Activated T-helper 9 cell treated with anti-CD3 and anti-CD28 coated beads, Interleukin-2, amount 50 U/mL, for 16 hours (primary cell): ENCODE results near the gene MTRF1L.

Experiments
- DNase-seq: peaks from one replicate; pipeline ENCODE4 v3.0.0-alpha.2; 2020; ENCODE audit warnings: low read depth

Gene MTRF1L, protein sequence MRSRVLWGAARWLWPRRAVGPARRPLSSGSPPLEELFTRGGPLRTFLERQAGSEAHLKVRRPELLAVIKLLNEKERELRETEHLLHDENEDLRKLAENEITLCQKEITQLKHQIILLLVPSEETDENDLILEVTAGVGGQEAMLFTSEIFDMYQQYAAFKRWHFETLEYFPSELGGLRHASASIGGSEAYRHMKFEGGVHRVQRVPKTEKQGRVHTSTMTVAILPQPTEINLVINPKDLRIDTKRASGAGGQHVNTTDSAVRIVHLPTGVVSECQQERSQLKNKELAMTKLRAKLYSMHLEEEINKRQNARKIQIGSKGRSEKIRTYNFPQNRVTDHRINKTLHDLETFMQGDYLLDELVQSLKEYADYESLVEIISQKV

DNA sequence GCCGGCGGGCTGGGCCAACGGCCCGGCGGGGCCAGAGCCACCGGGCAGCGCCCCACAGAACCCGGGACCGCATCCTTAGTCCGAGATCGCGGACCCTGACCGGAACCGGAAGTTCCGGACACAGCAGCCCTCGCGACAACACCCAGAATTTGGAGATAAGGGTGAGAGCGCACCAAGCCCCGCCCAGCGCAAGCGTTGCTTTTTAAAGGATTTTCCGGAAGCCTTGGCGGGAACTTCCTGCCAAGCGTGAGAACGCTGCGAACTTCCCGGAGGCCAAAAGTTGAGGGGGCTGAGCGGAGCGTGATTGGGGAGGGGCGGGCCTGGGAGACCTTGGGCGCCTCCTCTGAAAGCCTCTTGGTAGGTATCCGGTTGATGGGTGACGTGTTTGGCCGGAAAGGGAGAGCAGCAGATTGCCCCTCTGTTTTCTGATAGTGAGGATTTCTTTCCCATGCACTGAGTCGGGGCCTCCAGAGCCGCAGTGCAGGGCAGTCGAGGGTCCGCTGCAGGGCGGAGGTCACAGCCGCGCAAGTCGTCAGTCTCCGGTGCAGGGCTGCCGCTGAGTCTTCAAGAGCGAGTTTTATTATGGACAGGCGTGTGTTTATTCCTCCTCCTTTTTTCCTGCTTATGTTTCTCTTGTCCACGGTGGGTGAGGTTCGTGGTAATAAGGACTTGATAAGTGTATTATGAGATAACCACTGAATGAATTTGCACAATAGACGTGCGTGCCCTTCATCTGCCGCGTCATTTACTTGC, at the start of gene MTRF1L:
TSS of gene MTRF1L (minus strand) at position 97 of the 753 bp plus-strand sequence. CDS start at position 73, 24 bp downstream.
- peak; percentile 78 for DNase-seq

DNA sequence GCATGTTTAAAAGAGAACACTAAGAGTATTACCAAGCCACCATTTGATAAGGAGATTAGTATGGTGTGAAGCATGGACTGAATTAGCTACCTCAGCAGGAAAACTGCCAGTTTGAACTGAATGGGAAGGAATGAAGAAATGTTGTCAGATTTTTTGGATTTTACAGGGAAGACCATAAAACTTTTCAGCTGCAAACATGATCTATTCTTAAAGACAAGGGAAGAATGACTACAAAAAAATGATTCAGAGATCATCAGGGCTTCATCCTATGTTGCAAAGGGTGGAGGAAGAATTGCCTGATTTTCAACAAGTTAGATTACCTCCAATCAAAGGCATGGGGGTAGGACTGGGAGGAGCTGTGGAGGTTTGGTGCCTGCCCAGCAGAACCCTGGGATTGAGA, 49.3 kb upstream of the MTRF1L start:
- no peak for DNase-seq

DNA sequence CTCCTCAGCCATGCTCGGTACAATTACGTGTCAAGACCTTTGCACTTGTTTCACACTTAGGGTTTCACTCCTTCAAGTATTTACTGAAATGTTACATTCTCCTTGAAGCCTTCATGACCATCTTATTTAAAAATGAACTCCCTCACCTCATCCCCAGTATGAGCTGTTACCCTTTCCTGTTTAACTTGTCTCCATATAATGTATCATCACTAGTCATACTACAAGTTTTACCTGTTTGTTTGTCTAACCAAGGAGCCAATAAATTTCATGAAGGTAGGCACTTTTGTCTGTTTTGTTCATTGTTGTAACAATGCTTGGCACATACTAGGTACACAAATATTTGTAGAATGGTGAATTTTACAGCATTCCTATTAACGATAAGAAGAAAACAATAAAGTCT, 46.1 kb upstream of the MTRF1L start:
- no peak for DNase-seq

DNA sequence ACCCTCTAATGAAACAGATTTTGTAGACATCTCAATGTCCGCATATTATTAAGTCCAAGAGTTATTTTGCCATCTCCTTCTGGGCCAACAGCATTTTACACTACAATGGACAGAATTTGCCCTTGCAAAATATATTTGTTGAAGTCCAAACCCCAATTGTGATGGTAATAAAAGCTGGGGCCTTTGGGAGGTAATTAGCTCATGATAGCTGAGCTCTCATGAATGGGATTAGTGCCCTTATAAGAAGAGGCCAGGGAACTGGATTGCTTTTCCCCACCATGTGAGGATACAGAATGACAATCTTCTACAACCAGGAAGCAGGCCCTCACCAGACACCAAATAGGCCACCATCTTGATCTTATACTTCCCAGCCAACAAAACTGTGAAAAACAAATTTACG, 44.9 kb upstream of the MTRF1L start:
- DNase-seq, result no peak

DNA sequence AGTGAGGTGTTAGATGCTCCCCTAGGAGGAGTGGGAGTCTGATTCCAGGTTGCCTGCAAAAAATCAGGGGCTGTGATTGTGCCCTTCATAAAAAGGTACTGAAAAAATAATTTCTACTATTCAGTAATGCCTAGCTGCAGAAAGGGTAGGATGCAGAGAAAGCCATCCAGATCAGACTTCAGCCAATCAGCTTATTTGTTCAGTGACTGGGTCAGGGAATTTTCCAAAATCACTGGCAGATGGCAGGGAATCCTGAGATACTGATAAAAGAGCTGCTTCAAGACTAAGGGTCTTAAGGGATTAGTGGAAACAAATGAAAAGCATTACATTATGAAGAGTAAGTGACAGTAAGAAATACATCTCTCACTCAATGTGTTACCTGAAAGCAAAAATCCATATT, 42.8 kb upstream of the MTRF1L start:
- no peak for DNase-seq

DNA sequence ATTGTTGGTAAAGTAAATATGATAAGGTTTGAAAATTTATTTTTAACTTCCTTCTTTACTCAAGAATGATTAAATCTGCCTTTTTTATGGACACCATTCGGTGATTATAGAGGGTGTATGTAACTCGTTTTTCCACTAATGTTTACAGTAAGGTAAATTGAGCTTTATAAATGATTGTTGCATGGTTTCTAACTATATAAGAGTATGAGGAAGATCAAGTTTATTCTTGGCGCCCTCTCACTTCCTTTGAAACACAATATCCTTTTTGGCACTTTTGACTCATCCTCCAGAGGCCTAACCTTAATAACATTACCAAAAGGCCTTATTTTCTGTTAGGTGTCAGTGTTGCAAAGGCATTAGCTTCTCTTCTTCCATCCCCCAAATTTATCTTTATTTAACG, 41.8 kb upstream of the MTRF1L start:
- no peak for DNase-seq

DNA sequence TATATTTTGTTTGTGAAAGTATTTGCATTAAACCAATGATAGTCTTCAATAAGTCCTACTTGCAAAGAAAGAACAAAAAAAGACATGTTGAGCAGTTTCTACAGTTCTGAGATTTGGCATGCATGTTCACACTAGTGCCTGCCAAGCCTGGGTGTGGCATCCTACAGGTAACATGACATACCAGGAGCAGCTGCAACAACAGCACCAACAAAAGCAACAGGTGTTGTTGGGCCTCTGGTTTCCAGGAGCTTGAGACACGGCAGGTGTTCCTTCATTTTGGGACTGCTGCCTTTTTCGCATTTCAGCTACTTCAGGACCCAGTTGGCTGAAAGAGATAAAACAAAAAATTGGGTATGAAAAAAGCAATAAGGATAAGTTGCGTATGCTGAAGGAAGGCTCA, 41.2 kb upstream of the MTRF1L start:
- DNase-seq, result no peak

DNA sequence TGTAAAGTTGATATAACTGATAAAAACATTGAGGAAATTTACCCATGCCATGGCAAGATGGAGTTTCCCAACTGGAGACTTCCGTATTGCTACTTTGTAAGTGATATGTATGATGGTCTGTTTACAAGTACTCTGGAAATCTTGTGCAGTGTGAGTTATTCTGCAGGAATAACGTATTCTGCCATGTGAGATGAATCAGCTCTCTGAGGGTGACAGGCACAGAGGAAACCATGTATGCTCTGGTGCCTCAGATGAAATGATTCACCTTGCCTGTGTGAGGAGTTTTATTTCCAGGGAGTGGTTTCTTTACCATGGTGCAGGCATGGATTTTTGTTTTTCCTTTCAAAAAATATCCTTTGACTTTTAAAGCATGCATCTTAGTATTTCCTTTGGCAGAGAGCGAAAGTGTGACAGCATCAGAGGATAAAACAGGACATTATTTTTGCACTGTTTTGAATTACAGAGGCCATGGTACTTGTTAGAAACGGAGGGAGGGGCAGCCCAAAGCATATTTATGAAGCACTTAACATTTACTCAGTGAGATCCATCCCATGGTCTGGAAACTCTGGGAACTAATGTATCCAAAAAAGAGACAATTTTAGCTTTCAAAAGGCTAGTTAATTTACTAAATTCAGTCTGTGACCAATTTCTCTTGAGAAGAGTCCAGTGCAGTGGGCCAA, 36.0 kb upstream of the MTRF1L start:
- no peak for DNase-seq

DNA sequence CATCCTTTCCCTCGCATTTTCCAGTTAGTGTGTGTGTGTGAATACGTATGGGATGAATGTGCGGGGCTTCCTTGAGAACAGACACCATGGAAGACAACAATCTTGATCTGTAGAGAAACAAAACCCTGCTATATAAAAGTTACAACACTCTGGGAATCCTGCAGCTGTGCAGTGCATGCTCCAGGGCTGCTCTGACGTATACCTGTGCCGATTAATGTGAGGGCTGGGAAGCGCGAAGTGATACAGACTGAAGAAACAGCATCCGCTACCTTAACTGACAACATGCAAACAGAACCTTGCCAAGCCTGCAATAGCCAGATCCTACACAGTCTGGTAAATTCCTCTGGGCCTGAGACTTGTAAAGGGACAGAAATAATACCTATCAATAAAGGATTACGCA, 31.6 kb upstream of the MTRF1L start:
- DNase-seq, result no peak

DNA sequence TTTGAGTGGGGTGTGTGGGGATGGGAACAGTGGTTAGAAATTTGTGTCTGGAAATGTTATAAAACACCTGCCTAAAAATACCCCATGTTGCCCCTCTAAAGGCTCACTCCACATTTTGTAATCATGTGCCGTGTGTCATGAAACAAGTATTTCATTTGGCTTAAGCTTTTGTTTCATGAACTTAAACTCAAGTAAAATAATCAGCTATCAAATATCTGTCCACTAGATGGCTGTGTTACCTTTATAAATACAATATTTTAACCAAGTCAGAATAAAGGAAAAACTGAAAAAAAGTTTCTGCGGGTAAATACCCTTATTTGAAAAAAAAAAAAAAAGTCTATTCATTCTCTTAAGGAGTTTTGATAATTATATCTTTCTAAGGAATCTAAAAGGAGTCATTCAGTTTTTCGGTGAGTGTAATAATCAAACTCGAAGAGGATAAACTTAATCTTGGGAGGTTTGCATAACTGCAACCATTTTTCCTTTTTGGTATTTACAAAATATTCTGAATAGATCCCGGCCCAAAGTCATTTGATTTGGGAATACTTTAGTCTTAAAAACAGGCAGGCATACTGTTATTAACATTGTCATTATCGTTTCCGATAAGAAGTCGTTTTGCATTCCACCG, 29.9 kb upstream of the MTRF1L start:
- no peak for DNase-seq

DNA sequence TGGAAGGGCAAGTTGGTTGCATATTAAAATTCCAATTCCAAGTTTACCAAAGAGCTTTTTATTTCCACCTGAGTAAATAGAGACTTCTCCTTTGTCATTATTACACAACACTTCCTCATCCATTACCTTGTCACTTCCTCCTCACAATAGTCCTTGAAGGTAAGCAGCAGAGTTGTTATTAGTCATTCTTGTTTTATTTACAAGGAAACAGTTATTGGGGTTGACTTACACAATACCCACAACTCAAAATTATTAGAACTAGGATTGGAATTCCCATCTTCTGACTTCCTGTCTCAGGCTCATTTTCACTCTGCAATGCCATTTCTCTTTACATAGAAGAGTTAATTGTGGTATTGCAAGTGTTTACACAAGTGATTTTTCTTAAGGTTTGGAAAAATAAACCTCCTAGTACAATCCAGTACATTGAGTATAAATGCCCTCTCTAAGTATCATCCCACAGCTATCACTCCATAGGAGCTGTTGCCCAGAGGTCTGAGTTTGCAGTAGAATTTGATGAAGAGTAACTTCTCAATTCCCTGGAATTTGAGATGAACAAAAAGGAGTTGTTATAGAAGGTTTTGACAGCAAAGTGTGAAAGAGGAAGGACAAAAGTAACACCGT, 28.9 kb upstream of the MTRF1L start:
- DNase-seq, result no peak

DNA sequence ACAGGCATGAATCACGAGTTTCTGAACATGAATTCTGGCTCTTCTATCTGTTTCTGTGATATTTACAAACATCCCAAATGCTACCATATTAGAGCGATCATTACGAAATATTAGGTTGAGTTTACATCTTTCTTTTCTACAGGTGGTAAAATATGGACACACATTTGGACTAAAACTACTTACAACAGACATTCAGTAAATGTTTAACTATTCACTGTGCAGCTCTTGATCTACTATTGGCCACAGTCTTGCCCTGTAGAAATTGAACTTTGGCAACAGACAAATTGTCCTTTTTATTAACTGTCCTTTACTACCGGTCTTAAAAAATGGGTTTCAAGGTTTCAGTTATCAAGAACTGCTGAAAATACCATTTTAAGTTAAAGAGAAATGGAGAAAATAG, 26.5 kb upstream of the MTRF1L start:
- DNase-seq, result no peak

DNA sequence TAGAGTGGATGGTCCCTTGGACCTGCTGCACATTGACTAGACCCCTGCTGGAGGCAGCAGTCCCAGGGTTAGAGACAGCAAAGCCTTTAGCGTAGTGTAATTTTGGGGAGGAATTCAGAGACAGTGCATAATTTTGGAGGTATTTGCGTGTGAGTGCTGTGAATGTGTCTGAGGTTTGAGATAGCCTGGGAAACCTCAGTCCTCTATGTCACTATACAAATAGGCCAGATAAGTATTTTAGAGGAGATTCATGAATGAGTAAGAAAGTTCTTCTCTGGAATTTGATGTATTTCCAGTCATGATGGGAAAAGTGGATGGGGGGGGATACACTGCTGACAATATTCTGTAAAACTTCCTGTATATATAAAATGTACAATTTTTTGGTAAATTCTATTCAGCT, 25.8 kb upstream of the MTRF1L start:
- DNase-seq, result no peak

DNA sequence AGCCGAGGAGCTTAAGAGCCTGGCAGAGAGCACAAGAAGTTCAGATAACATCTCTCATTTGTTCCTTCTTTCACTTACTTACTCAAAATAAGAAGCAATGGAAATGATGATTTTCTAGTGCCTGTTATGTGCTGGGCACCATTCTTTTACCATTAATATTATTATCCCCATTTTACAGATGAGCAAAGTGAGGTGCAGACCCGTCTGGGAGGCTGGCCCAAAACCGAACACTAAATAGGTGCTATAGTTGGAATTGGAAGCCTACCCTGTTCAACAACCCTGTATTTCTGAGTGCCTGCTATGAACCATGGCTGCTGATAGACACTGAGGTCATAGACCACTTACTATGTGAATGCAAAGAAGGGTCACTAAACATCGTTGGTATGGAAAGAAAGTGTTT, 25.0 kb upstream of the MTRF1L start:
- DNase-seq, result no peak

DNA sequence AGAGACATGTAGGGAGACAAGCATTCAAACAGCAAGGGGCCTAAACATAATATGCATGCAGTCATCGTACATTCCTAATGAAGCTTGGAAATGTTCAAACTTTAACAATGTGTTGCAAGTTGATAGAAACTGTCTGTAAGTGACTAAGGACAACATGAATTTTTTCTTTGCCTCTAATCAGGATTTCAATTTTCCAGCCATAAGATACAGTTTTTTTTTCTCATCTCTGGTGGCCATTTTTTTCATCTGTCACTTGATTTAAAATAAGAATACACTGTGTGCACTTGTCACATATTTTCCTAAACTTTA, 22.2 kb upstream of the MTRF1L start:
- no peak for DNase-seq

DNA sequence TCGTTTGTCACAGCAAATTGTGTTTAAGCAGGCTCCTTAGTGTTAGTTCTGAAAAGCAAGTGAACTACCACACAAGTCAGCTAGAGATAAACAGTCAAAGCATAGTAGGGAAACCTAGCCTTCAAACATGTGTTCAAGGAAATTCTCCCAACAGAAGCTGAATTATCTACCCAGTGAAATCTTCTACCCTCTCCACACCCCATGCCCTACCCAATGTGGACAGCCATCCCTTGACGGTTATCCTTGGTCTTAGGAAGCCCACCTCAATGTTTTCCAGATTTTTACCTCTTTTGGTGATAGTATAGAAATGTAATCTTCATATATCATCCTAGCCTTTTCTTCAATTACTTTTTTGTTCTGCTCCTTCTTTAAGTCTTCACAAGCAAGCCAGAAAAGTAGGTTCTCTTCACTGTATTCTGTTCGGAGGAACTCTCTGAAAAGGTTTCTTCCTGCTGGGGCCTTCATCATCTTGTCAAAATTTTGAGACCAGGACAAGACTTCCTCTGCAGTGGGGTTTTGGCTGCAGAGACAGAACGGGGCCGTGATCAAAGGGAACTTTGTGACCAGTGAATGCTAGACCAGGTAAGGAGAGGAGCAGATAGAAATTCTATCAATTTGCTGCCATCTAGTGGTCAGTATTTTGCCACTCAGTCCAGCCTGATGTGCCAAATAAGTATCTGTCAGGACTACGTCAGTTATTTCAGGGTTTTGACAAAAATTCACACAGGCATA, 21.6 kb upstream of the MTRF1L start:
- no peak for DNase-seq

DNA sequence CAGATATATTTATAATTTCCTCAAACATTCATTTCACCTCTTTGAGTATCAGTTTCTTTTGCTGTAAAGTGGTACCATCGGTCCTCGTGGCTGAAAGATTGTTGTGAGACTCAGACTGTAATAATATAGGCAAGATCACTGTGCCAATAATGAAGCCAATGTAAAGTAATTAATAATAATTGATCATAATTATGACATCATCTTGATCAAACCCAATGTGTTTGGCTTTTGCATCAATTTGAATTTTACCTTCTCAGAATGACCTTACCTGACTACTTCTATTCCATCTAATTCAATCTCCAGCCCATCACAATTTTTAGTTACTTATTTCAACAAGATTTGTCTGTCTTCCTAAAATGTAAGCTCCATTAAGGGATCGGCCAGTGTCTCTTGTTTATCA, 15.8 kb upstream of the MTRF1L start:
- DNase-seq, result no peak

DNA sequence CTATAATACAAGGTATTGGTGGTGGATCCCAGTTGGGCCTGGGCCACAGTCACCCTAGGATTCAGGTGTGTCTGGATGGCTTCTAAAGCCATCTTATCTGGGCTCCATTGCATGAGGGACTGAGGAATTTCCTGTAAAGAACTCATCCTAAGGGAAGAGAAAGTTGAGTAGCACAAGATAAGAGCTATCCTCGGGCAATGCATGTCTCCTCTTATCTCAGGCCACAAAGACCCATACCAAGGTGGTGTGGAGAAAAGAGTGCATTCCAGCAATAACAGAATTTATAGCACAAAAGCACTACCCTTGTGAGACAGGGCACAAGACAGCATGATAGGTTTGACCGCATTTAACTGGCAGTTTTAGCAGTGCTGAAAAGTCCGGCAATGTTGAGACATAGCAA, 14.3 kb upstream of the MTRF1L start:
- DNase-seq, result no peak

DNA sequence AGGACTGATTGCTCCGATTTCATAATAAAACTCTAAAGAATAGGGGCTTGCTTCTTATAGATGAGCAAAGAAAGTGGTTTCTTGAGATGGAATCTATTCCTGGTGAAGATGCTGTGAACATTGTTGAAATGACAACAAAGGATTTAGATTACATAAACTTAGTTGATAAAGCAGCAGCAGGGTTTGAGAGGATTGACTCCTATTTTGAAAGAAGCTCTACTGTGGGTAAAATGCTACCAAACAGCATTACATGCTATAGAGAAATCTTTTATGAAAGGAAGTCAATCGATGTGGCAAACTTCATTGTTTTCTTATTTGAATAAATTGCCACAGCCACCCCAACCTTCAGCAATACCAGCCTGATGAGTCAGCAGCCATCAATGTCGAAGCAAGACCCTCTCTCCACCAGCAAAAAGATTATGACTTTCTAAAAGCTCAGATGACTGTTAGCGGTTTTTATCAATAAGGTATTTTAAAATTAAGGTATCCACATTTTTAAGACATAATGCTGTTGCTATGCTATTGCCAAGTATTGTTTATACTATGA, 12.7 kb upstream of the MTRF1L start:
- no peak for DNase-seq

DNA sequence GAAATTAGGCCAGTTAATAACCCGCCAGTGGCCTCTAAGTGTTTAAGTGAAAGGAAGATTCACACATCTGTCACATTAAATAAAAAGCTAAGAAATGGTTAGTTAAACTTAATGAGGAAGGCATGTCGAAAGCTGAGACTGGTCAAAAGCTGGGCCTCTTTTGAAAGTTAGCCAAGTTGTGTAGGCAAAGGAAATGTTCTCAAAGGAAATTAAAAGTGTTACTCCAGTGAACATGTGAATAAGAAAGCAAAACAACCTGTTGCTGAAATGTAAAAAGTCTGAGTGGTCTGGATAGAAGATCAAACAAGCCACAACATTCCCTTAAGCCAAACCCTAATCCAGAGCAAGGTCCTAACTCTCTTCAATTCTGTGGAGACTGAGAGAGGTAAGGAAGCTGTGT, 10.9 kb upstream of the MTRF1L start:
- no peak for DNase-seq

DNA sequence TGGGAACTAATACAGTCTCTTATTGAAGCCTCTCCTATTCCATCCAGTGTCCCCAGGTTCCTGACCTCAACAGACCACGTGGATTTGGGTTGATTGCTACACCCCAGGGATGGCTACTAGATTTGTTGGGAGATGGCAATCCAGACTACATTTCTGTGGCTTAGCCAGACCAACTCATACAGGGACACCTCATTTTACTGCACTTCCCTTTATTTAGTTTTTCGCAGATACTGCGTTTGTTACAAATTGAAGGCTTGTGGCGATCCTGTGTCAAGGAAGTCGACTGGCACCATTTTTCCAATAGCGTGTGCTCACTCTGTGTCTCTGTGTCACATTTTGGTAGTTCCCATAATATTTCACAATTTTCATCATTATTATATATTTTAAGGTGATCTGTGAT, 10.3 kb upstream of the MTRF1L start:
- no peak for DNase-seq

DNA sequence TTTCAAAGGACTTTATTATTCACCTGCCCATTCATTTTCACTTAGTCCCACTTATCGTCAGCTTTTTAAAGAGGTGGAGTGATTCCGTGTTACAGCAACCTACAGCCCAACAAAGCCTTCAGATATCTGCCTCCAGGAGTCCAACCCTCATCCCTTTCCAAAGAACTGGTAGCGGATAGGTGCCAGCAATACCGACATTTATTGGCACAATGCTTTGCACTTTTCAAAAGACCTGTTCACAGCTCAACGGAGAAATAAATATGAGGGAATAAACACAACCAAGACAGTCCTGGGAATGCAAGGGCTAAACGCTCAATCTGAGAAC, 819 bp upstream of the MTRF1L start:
- DNase-seq, result no peak
